Activated CD4-positive, alpha-beta T cell treated with anti-CD3 and anti-CD28 coated beads, Interleukin-2, amount 10 ng/mL, durations not matched to agents 24 days and 14 days (primary cell): Measurements from ENCODE around the gene MAD2L2. TPM values are rescaled to one million over a fixed set of nuclear protein-coding genes. Genes with fewer than 3 reads are reported as not detected.

Experiments used
- DNase-seq: peaks from one replicate; pipeline ENCODE4 v3.0.0; 2022
- H3K27ac Mint-ChIP-seq: one replicate; pipeline ENCODE4 v1.8.0; 2022; ENCODE audit warnings: mild to moderate bottlenecking, mixed read lengths
- H3K27me3 Mint-ChIP-seq: one replicate; pipeline ENCODE4 v1.8.0; 2022; ENCODE audit warnings: mixed read lengths
- H3K36me3 Mint-ChIP-seq: one replicate; pipeline ENCODE4 v1.8.0; 2022; ENCODE audit warnings: low read depth, mild to moderate bottlenecking, mixed read lengths
- H3K4me1 Mint-ChIP-seq: one replicate; pipeline ENCODE4 v1.8.0; 2021; ENCODE audit warnings: mixed read lengths
- H3K4me3 Mint-ChIP-seq: one replicate; pipeline ENCODE4 v1.8.0; 2022; ENCODE audit warnings: mild to moderate bottlenecking, moderate library complexity, mixed read lengths
- H3K9me3 Mint-ChIP-seq: one replicate; pipeline ENCODE4 v1.8.0; 2021; ENCODE audit warnings: mixed read lengths
- intact Hi-C: fragments of 100-400 bp; cut with micrococcal nuclease; formaldehyde crosslinking; loops from one replicate; pipeline ENCODE4 v1.15.1; 2023
- total RNA-seq: library from RNA; stranded (reverse); gene quantifications from 2 replicates; pipeline ENCODE4 v1.2.3, GENCODE V29; 2022

Gene MAD2L2
- total RNA-seq, 1 donor from 2014 or later: 80.1 TPM

DNA sequence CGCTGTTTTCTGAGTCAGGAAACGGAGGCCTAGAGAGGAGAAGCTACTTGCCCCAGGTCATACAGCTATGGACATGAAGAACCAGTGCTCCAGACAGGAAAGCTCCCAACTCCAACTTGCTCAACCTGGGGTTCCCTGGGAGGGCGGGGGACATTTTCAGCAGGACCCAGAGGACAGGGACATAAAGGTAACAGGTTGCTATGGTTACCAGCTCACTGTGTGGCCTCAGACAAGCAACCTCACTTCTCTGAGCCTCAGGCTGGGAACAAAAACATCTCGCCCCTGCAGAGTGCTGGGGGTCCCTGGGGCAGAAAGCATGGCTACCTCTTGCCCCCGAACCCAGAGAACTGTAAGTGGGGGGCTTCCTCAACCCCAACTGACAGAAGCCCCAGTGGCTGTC, 42.8 kb downstream of the MAD2L2 start:
- Mint-ChIP-seq H3K36me3 (no peaks in the 10 kb centered on the region), H3K4me3 (no peak overlapping the region), H3K4me1 (peaks cover 2% of the 10 kb centered on the region), H3K27me3 (peaks cover 16% of the 10 kb centered on the region), H3K9me3 (no peaks in the 10 kb centered on the region), H3K27ac (no peak overlapping the region)
- no peak for DNase-seq
- intact Hi-C loops: no loop called here

DNA sequence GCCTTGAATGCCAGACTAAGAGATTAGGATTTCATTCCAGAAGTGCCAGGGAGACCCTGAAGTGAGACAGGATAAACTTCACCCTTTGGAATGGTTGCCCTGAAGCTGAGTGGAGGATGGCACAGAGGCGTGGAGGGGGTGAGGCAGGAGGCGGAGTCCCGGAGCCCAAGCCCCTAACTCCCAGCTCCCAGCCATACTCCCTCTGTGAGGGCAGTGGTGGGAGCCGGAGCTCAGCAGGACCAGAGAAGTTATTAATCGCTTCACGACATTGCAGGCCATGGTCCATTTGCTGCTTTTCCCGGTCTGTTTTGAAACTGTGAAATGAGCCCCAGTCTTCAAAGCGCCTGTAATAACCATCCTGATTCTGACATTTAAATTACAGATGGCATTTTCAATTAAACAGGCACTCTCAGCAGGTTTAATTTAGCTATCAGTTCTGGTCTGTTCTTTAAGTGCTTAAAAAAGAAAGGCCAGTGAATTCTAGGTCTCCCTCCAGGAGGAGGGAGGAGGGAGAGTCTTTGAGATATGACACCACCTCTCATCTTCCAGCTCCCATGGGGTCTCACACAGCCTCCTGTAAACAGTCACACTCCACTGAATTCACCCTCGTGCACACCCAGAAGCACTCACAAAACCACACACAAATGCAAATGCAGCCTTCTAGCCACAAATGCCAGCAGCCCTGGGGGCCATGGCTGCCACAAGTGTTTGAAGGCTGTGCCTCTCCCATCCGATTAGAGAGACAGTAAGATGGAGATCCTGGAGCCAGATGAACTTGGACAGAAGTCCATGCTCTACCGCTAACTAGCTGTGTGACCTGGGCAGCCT, 46.4 kb downstream of the MAD2L2 start:
- Mint-ChIP-seq H3K4me3 (no peak overlapping the region), H3K9me3 (no peaks in the 10 kb centered on the region), H3K36me3 (no peaks in the 10 kb centered on the region), H3K27ac (no peak overlapping the region), H3K27me3 (peaks cover 12% of the 10 kb centered on the region), H3K4me1 (no peaks in the 10 kb centered on the region)
- intact Hi-C loops: no loop called here
- no peak for DNase-seq

DNA sequence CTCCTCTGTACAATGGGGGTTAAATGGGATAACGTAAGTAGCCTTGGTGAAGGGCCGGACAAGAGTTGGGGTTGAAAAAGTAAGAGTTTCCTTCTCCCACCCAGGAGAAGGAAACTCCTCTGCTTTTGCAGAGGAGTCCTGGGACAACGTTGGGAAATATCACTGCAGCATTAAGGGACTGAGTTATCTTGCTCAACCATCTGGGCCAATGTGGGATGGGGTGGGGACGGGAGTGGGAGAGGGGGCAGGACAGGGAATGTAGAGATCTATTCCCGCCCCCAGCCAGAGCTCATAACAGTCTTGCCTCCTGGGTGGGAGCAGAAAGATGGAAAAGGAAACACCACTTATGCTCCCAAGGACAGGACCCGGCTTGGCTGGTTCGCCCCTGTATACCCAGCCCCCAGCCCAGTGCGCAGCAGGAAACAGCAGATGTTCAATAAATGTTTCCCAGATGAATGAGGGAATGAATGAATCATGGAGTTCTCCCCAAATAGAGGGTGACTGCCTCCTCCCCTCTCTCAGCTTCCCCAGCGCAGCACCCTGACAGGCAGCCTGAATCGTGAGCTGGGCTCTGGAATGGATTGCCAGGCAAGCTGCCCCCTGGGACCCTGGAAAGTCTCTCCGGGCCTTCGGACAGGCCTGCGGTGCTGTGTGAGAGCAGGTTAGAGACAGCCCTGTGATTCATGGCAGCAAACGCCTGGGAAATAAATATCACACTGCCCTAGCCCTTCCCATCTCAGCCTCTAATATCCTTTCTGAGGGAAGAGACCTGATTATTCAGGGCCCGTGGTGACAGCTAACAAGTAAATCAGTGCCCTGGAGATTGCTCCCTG, 51.5 kb downstream of the MAD2L2 start:
- DNase-seq: no peak
- Mint-ChIP-seq H3K9me3 (no peaks in the 10 kb centered on the region), H3K4me3 (no peak overlapping the region), H3K36me3 (no peaks in the 10 kb centered on the region), H3K27ac (no peak overlapping the region), H3K4me1 (no peaks in the 10 kb centered on the region), H3K27me3 (peaks cover 6% of the 10 kb centered on the region)
- intact Hi-C loops: no loop called here

DNA sequence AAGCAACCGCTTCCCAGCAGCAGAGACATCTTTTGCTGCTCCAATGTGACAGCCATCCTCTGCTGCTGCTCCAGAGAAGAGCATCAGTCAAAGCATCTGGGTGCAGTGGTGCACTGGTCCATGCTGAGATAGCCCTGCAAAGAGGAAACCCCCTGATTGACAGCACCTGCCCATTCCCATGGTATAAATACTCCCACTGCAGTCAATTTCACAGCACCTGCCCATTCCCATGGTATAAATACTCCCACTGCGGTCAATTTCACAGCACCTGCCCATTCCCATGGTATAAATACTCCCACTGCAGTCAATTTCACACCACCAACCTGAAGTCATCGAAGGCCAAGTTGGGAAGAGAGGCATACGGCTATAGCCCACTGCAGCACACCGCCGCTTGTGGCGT, 52.2 kb downstream of the MAD2L2 start:
- no peaks in the 10 kb centered on the region for H3K36me3 Mint-ChIP-seq
- H3K27me3 Mint-ChIP-seq: peaks cover 6% of the 10 kb centered on the region
- DNase-seq: no peak
- H3K4me3 Mint-ChIP-seq: no peak overlapping the region
- no peaks in the 10 kb centered on the region for H3K4me1 Mint-ChIP-seq
- H3K9me3 Mint-ChIP-seq: no peaks in the 10 kb centered on the region
- H3K27ac Mint-ChIP-seq: no peak overlapping the region
- intact Hi-C loops: no loop called here

DNA sequence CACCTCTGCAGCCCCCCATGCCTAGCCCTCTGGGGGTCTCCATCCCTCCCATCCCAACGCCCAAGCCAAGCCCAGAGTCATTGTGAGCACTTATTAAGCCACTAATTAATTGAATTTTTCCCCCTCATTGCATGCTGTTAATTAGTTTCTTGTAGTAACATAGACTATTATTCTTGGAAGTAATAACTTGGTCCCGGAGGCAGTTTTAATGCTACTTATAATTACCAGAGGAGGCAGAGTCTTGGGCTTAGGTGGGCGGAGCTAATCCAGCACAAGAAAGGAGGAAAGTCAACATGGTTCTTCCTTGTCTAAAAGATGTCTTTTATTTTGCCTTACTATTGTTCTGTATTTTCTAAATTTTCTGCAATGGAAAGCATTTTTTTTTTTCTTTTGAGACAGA, 54.4 kb downstream of the MAD2L2 start:
- intact Hi-C loops: no loop called here
- H3K36me3 Mint-ChIP-seq: no peaks in the 10 kb centered on the region
- H3K4me3 Mint-ChIP-seq: no peak overlapping the region
- no peaks in the 10 kb centered on the region for H3K4me1 Mint-ChIP-seq
- DNase-seq: no peak
- peaks cover 8% of the 10 kb centered on the region for H3K27me3 Mint-ChIP-seq
- no peaks in the 10 kb centered on the region for H3K9me3 Mint-ChIP-seq
- no peak overlapping the region for H3K27ac Mint-ChIP-seq

Other genes starting within 250 kb of the MAD2L2 start
- 0.23 and 0.31 TPM in 2 replicates for gene DISP3, start 202.0 kb downstream of the MAD2L2 start, total RNA-seq
- 0.76 and 1.0 TPM in 2 replicates for gene FBXO2, start 26.7 kb downstream of the MAD2L2 start, total RNA-seq
- gene FBXO44, start 26.3 kb downstream of the MAD2L2 start, total RNA-seq: 20.6 and 25.4 TPM in 2 replicates
- gene FBXO6, start 16.9 kb downstream of the MAD2L2 start, total RNA-seq: 17.3 and 17.8 TPM in 2 replicates
- gene DRAXIN, start 10.6 kb upstream of the MAD2L2 start, total RNA-seq: not detected in 2 replicates
- 13.1 and 14.0 TPM in 2 replicates for gene AGTRAP, start 55.0 kb upstream of the MAD2L2 start, total RNA-seq
- gene C1orf167, start 81.0 kb upstream of the MAD2L2 start, total RNA-seq: not detected in 2 replicates
- gene MTHFR, start 124.8 kb upstream of the MAD2L2 start, total RNA-seq: 15.6 and 18.4 TPM in 2 replicates
- gene CLCN6, start 125.0 kb upstream of the MAD2L2 start, total RNA-seq: 12.7 and 15.2 TPM in 2 replicates
- gene NPPA, start 166.6 kb upstream of the MAD2L2 start, total RNA-seq: not detected in 2 replicates
- not detected in 2 replicates for gene NPPB, start 177.8 kb upstream of the MAD2L2 start, total RNA-seq
- gene KIAA2013, start 245.3 kb upstream of the MAD2L2 start, total RNA-seq: 34.1 and 36.5 TPM in 2 replicates